Cardiac ventricle fibroblast (primary cell): ENCODE data around the gene GPAT3. TPM values are rescaled to one million over a fixed set of nuclear protein-coding genes. Genes with fewer than 3 reads are reported as not detected.

ENCODE experiments used
- total RNA-seq: library from RNA; depleted of rRNA; stranded (reverse); fragments of >200 nt; gene quantifications from 2 replicates; pipeline ENCODE4 v1.2.3, GENCODE V29; 2015

Gene GPAT3
- total RNA-seq, result 0.62 and 1.5 TPM in 2 replicates

DNA sequence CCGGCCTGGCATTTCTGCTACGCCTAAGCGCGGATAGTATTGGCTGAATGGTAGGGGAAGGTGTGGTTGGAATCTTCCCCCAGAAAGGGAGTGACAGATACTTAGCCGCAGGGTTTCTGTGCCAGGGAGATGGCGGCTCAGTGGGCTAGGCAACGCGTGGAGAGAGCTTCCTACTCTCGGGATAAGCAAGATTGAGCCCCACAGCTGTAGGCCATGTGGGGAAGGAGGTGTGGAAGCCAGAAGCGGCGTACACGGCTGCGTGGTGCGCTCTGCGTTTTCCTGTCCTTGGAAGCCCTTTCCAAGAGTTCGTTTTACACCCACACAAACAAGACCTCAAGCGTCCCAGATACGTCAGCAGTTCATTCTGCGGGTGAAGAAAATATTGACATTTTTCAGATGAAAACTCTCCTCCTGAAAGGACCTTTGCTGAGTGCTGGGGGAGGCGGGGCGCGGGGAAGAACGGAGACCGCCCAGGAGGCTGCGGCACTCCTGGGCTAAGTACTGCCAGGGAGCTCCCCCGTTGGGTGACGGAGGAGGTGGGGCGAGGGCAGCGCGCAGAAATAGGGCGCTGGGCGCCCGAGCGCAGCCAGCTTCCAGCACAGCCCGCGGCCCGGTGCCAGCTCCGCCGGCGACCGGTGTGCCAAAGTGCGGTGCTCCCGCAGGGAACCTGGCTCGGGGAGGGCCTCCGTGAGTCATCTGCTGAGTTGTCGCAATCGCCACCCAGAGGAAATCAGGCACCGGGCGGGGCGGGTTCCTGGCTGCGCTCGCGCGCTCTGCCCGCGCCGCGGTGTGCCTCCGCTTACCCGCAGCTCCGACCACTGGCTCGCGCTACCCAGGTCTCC lies at the start of gene GPAT3:
Gene GPAT3 (plus strand): TSS at position 589 of the 842 bp plus-strand sequence. CDS start 515 bp downstream, outside the sequence.

Other genes starting within 250 kb of the GPAT3 start
- 4.1 and 4.5 TPM in 2 replicates for gene HPSE, start 201.3 kb upstream of the GPAT3 start, total RNA-seq
- 7.7 and 13.0 TPM in 2 replicates for gene HELQ, start 80.3 kb upstream of the GPAT3 start, total RNA-seq
- gene MRPS18C, start 80.0 kb upstream of the GPAT3 start, total RNA-seq, result 9.6 and 19.8 TPM in 2 replicates
- gene ABRAXAS1, start 51.0 kb upstream of the GPAT3 start, total RNA-seq, result 19.9 and 23.4 TPM in 2 replicates